Mucosa of descending colon (tissue), 3 donors: ENCODE measurements around the gene PLXNB3. TPM values are rescaled to one million over a fixed set of nuclear protein-coding genes. Genes with fewer than 3 reads are reported as not detected.
A peak's percentile ranks its signal among the peaks of the same experiment; 100 is the strongest.

Experiments used
- ATAC-seq: fragments of 200-7000 bp; cut with Tn5 transposase; one replicate; pipeline ENCODE4 v1.9.1; 2020; ENCODE audit warnings: mild to moderate bottlenecking, moderate library complexity
- DNase-seq, 3 donors: peaks; one replicate each; pipeline ENCODE4 v3.0.0-alpha.2; 2020
- H3K36me3 ChIP-seq: fragments of 200-600 bp; one replicate; pipeline ENCODE4 v1.8.0; 2021; ENCODE audit warnings: low read depth, mild to moderate bottlenecking
- H3K4me1 ChIP-seq: fragments of 200-600 bp; one replicate; pipeline ENCODE4 v1.8.0; 2021; ENCODE audit warnings: low read depth, mild to moderate bottlenecking
- H3K4me3 ChIP-seq: fragments of 200-600 bp; one replicate; pipeline ENCODE4 v1.8.0; 2021; ENCODE audit warnings: mild to moderate bottlenecking
- H3K9me3 ChIP-seq: fragments of 200-600 bp; one replicate; pipeline ENCODE4 v1.8.0; 2021; ENCODE audit warnings: mild to moderate bottlenecking
- CTCF ChIP-seq: fragments of 200-600 bp; IDR thresholded peaks from one replicate; pipeline ENCODE4 v1.8.0; 2022; ENCODE audit warnings: antibody characterized with exemption, mild to moderate bottlenecking
- intact Hi-C, 2 donors: fragments of 100-400 bp; cut with DNase I in 1 of 2; cut with micrococcal nuclease in 1 of 2; formaldehyde crosslinking; loops; one replicate each; pipeline versions ENCODE4 v1.11.0 to v1.11.1; 2022; cut with DNase I, micrococcal nuclease
- total RNA-seq, 3 donors: library from RNA; stranded (reverse); fragmentation: NEBNext Ultra II Directional in 2 of 3; extraction: Animal tissue kit (Norgen Biotek cat#: 25700) in 2 of 3; gene quantifications; one replicate each; pipeline versions ENCODE4 v1.2.1 to v1.2.4, GENCODE V29; 2021 to 2023
- donor health status: DM: no; HTN: no; CAD: no; lungs with moderate emphysema.
- donor health status: DM: no; HTN: no; CAD: no.
- donor health status: DM: no; HTN: yes; CAD: no.

PLXNB3 gene
- total RNA-seq, 3 donors from 2014 or later: 3.0 to 44.9 (median 3.3) TPM

DNA sequence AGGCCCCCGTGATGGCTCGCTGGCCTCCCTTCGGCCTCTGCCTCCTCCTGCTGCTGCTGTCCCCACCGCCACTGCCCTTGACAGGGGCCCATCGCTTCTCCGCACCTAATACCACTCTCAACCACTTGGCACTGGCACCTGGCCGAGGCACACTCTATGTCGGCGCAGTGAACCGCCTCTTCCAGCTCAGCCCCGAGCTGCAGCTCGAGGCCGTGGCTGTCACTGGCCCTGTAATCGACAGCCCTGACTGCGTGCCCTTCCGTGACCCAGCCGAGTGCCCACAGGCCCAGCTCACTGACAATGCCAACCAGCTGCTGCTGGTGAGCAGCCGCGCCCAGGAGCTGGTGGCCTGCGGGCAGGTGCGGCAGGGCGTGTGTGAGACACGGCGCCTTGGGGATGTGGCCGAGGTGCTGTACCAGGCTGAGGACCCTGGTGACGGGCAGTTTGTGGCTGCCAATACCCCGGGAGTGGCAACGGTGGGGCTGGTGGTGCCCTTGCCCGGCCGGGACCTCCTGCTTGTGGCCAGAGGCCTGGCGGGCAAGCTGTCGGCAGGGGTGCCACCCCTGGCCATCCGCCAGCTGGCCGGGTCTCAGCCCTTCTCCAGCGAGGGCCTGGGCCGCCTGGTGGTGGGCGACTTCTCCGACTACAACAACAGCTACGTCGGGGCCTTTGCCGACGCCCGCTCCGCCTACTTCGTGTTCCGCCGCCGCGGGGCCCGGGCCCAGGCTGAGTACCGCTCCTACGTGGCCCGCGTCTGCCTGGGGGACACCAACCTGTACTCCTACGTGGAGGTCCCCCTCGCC lies 3.0 kb downstream of the PLXNB3 start:
- DNase-seq (peak in 2 of 3 donors; percentile 13 to 48), ATAC-seq (peak; percentile 2)
- no peaks in the 10 kb centered on the region for H3K9me3 ChIP-seq
- no peak overlapping the region for H3K4me3 ChIP-seq
- intact Hi-C loops: loop anchor here in 1 of 2 donors (10.0 kb wide), 1 partner anchor 188 kb away; no protein-coding TSS in a partner anchor
- H3K4me1 ChIP-seq: no peaks in the 10 kb centered on the region
- no peak for TF ChIP-seq CTCF
- no peaks in the 10 kb centered on the region for H3K36me3 ChIP-seq

GRCh38 chrX:153767674-153768055 lies 3.6 kb downstream of the PLXNB3 start:
- TF ChIP-seq CTCF: no peak
- DNase-seq: peak in 1 of 3 donors; percentile 10
- Histone ChIP-seq H3K36me3 (no peaks in the 10 kb centered on the region), H3K4me1 (no peaks in the 10 kb centered on the region), H3K9me3 (no peaks in the 10 kb centered on the region), H3K4me3 (no peak overlapping the region)
- intact Hi-C loops: loop anchor here in 1 of 2 donors (10.0 kb wide), 1 partner anchor 187 kb away; no protein-coding TSS in a partner anchor
- ATAC-seq: no peak

DNA sequence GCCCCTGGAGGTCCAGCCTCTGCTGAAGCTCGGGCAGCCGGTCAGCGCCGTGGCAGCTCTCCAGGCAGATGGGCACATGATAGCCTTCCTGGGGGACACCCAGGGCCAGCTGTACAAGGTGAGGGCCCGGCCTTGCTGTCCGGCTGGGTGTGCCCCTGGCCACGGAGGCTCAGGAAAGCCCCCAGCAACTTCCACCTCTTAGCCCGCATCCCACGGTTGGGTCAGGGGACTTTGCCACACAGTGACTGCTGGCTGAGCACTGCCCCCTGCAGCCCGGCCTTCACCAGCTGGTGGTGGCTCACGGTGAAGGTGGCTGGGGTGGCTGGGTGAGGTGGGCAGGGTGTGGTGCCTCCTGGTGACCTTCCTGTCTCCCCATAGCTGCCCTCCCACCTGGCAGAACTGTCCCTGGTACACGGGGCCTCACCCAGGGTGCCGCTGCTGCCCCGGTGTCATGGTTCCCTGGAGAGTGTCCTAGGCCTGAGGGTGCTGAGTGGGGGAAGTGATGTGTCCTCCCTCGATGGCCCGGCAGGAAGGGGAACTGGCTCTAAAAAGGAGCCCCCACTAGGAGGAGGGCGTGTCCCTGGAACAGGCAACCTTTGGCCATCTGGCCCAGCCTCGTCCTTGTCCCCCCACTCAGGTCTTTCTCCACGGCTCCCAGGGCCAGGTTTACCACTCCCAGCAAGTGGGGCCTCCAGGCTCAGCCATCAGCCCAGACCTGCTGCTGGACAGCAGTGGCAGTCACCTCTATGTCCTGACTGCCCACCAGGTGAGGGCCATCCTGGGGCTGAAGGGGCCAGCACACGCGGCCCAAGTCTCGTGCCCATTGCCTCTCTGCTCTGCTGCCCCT lies 4.5 kb downstream of the PLXNB3 start:
- no peak for ATAC-seq
- no peaks in the 10 kb centered on the region for H3K36me3 ChIP-seq
- intact Hi-C loops: loop anchor here in 1 of 2 donors (10.0 kb wide), 1 partner anchor 186 kb away; no protein-coding TSS in a partner anchor

DNA sequence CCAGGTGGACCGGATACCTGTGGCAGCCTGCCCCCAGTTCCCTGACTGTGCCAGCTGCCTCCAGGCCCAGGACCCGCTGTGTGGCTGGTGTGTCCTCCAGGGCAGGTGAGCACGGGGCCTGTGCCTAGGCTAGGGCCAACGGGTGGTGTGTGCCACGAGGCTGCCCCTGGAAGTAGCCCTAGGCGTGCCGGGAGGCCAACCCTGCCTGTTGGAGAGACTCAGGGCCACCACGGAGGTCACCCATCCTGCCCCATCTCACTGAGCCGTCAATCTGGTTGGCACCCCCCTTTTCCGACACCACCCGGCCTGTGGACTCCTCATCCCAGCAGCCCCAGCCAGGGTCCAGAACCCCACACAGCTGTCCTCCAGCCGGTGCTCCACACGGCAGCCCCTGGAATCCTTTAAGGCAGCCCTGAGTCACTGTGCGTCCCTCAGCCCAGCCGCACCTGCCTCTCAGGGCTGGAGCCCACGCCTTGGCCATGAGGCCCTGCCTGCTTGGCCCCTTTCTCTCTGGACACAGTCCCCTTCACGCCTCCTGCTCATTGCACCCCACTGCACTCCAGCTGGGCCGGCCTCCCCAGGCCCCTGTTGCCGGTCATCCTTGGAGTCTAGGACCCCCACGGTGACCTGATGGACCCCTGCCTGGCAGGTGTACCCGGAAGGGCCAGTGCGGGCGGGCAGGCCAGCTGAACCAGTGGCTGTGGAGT lies 5.3 kb downstream of the PLXNB3 start:
- TF ChIP-seq CTCF: no peak
- Histone ChIP-seq H3K36me3 (no peaks in the 10 kb centered on the region), H3K9me3 (no peaks in the 10 kb centered on the region), H3K4me3 (no peak overlapping the region), H3K4me1 (no peaks in the 10 kb centered on the region)
- intact Hi-C loops: loop anchor here in 1 of 2 donors (10.0 kb wide), 1 partner anchor 185 kb away; no protein-coding TSS in a partner anchor
- peak in 2 of 3 donors; percentile 11 to 46 for DNase-seq
- no peak for ATAC-seq

More for the DNA sequence above, 4.5 kb downstream of the PLXNB3 start:
- no peak for TF ChIP-seq CTCF
- H3K4me1 ChIP-seq: no peaks in the 10 kb centered on the region
- no peaks in the 10 kb centered on the region for H3K9me3 ChIP-seq
- H3K4me3 ChIP-seq: no peak overlapping the region
- DNase-seq: peak in 2 of 3 donors; percentile 16 to 44
